Lung (tissue), 12 donors: ENCODE measurements around the gene PAGE2B. TPM values are rescaled to one million over a fixed set of nuclear protein-coding genes. Genes with fewer than 3 reads are reported as not detected.
A peak's percentile ranks its signal among the peaks of the same experiment; 100 is the strongest.

Source experiments
- ATAC-seq: fragments of 200-7000 bp; cut with Tn5 transposase; one replicate; pipeline ENCODE4 v1.9.1; 2020; ENCODE audit warnings: moderate number of reproducible peaks; ENCODE audit not compliant: insufficient read depth, low FRiP score
- DNase-seq, 3 donors: peaks; one replicate each; pipeline ENCODE4 v3.0.0-alpha.2; 2013 to 2017
- H3K27ac ChIP-seq, 2 donors: one replicate each; pipeline ENCODE4 v1.5.1; 2013; ENCODE audit warnings: mild to moderate bottlenecking in 2 of 2, moderate library complexity in 2 of 2, control low read depth in 1 of 2, inconsistent platforms in 1 of 2, low read depth in 1 of 2, low read length in 1 of 2
- H3K27me3 ChIP-seq, 3 donors: one replicate each; pipeline ENCODE4 v1.5.1; 2013; ENCODE audit warnings: low read length in 2 of 3; ENCODE audit not compliant: control insufficient read depth in 3 of 3, insufficient read depth in 3 of 3
- H3K36me3 ChIP-seq, 4 donors: one replicate each; pipeline ENCODE4 v1.5.1; 2013; ENCODE audit warnings: low read length in 4 of 4, mild to moderate bottlenecking in 1 of 4, moderate library complexity in 1 of 4; ENCODE audit not compliant: control insufficient read depth in 4 of 4, insufficient read depth in 4 of 4
- H3K4me1 ChIP-seq, 5 donors: one replicate each; pipeline ENCODE4 v1.5.1; 2013; ENCODE audit warnings: low read length in 5 of 5, mild to moderate bottlenecking in 2 of 5, moderate library complexity in 1 of 5; ENCODE audit not compliant: control insufficient read depth in 5 of 5, insufficient read depth in 5 of 5
- H3K4me3 ChIP-seq: one replicate; pipeline ENCODE4 v1.5.1; 2013; ENCODE audit warnings: mild to moderate bottlenecking, control low read depth, moderate library complexity
- H3K9ac ChIP-seq, 2 donors: one replicate each; pipeline ENCODE4 v1.5.1; 2013; ENCODE audit warnings: low read length in 2 of 2, control low read depth in 1 of 2; ENCODE audit not compliant: insufficient read depth in 1 of 2
- H3K9me3 ChIP-seq, 4 donors: one replicate each; pipeline ENCODE4 v1.5.1; 2013; ENCODE audit warnings: low read length in 3 of 4, mild to moderate bottlenecking in 1 of 4, moderate library complexity in 1 of 4; ENCODE audit not compliant: control insufficient read depth in 4 of 4, insufficient read depth in 3 of 4
- CTCF ChIP-seq: IDR thresholded peaks from 2 replicates; pipeline ENCODE4 v1.5.1; 2012; ENCODE audit warnings: mild to moderate bottlenecking; ENCODE audit errors: control extremely low read depth, extremely low read depth
- WGBS, 2 donors: extraction: QIAGEN DNeasy Blood & Tissue Kit; methylation state at CpG; one replicate each; pipeline ENCODE4 v1.1.7; 2013; 5-methylcytosine and 5-hydroxymethylcytosine counted together
- polyA plus RNA-seq, 2 donors: library from polyadenylated mRNA; stranded (reverse); fragments of 200-250 nt; gene quantifications; one replicate each; pipeline ENCODE4 v1.2.1, GENCODE V29; 2013
- total RNA-seq, 2 donors: library from RNA; depleted of rRNA in 1 of 2; stranded (reverse); fragments of >200 nt in 1 of 2; gene quantifications; one replicate each; pipeline ENCODE4 v1.2.1, GENCODE V29; 2014 to 2021
- donor health status: control.
- donor health status: control.
- donor health status: Bipolar disorder and iron deficiency.
- donor health status: healthy.
- donor health status: DM: yes; HTN: yes; CAD: no.

Gene PAGE2B
- total and polyA plus RNA-seq, 4 donors, result 0.37 TPM; not detected in 3

- Histone ChIP-seq H3K9ac (no peak overlapping the region), H3K27ac (no peak overlapping the region), H3K4me1 (no peaks in the 10 kb centered on the region), H3K27me3 (peaks cover 3 to 9% (median 7%) of the 10 kb centered on the region in 3 donors), H3K4me3 (no peak overlapping the region), H3K9me3 (peaks cover 0 to 2% (median 0%) of the 10 kb centered on the region in 4 donors), H3K36me3 (no peaks in the 10 kb centered on the region)
- DNase-seq (no peak), ATAC-seq (no peak)
- 43 to 50% methylated on average over 1 of the region's 1 CpG for whole genome bisulfite sequencing, 2 donors
- TF ChIP-seq CTCF, result no peak
Observed at GRCh38 chrX:55119712-55120111, 44.9 kb downstream of the PAGE2B start.

- H3K27me3 ChIP-seq, result peaks cover 7 to 14% (median 8%) of the 10 kb centered on the region in 3 donors
- no peak overlapping the region for H3K27ac ChIP-seq
- DNase-seq, result no peak
- no peaks in the 10 kb centered on the region for H3K36me3 ChIP-seq
- H3K4me3 ChIP-seq, result no peak overlapping the region
- WGBS, 2 donors, result 38 to 70% methylated on average over 2 of the region's 2 CpGs
- no peak overlapping the region for H3K9ac ChIP-seq
- peaks cover 0 to 2% (median 0%) of the 10 kb centered on the region in 4 donors for H3K9me3 ChIP-seq
- ATAC-seq, result no peak
- no peak for TF ChIP-seq CTCF
- H3K4me1 ChIP-seq, result no peaks in the 10 kb centered on the region
Observed at GRCh38 chrX:55120761-55121358, 46.0 kb downstream of the PAGE2B start.

GRCh38 chrX:55123900-55124299, 49.1 kb downstream of the PAGE2B start:
- no peak overlapping the region for H3K27ac ChIP-seq
- H3K4me1 ChIP-seq, result no peaks in the 10 kb centered on the region
- no peak overlapping the region for H3K4me3 ChIP-seq
- DNase-seq, result no peak
- 73 to 98% methylated on average over 7 of the region's 7 CpGs for WGBS, 2 donors
- no peak overlapping the region for H3K9ac ChIP-seq
- peaks cover 3 to 15% (median 13%) of the 10 kb centered on the region in 3 donors for H3K27me3 ChIP-seq
- H3K36me3 ChIP-seq, result no peaks in the 10 kb centered on the region
- no peak for ATAC-seq
- no peak for TF ChIP-seq CTCF
- H3K9me3 ChIP-seq, result peaks cover 0 to 2% (median 0%) of the 10 kb centered on the region in 4 donors

GRCh38 chrX:55127692-55128091, 52.9 kb downstream of the PAGE2B start:
- DNase-seq, result peak in 1 of 3 donors; percentile 5
- TF ChIP-seq CTCF, result no peak
- H3K27me3 ChIP-seq, result peaks cover 3 to 18% (median 14%) of the 10 kb centered on the region in 3 donors
- H3K4me1 ChIP-seq, result no peaks in the 10 kb centered on the region
- no peak overlapping the region for H3K4me3 ChIP-seq
- H3K9ac ChIP-seq, result no peak overlapping the region
- no peak overlapping the region for H3K27ac ChIP-seq
- H3K36me3 ChIP-seq, result no peaks in the 10 kb centered on the region
- no peak for ATAC-seq
- H3K9me3 ChIP-seq, result peaks cover 0 to 2% (median 0%) of the 10 kb centered on the region in 4 donors
- WGBS, 2 donors, result 27 to 43% methylated on average over 2 of the region's 2 CpGs
